Ishikawa (cell line): ENCODE data around the gene GOLGA5.

Experiments used
- CEBPB ChIP-seq: IDR thresholded peaks from 2 replicates; pipeline ENCODE4 v1.6.1; 2012
- EGR1 ChIP-seq: IDR thresholded peaks from 2 replicates; pipeline ENCODE4 v1.6.1; 2012
- RAD21 ChIP-seq: IDR thresholded peaks from 2 replicates; pipeline ENCODE4 v1.6.1; 2012; ENCODE audit warnings: low read depth
- REST ChIP-seq: IDR thresholded peaks from 2 replicates; pipeline ENCODE4 v1.6.1; 2012; ENCODE audit warnings: low read depth, mild to moderate bottlenecking
- TAF1 ChIP-seq: IDR thresholded peaks from 2 replicates; pipeline ENCODE4 v1.6.1; 2012; ENCODE audit warnings: low read depth, mild to moderate bottlenecking
- TCF12 ChIP-seq: IDR thresholded peaks from 2 replicates; pipeline ENCODE4 v1.6.1; 2012; ENCODE audit warnings: low read depth
- TEAD4 ChIP-seq: IDR thresholded peaks from 2 replicates; pipeline ENCODE4 v1.6.1; 2012
- USF1 ChIP-seq: IDR thresholded peaks from 2 replicates; pipeline ENCODE4 v1.6.1; 2012

Gene GOLGA5

GRCh38 chr14:92887157-92887556 lies 93.1 kb downstream of the GOLGA5 start:
- TF ChIP-seq REST (no peak), USF1 (no peak)

DNA sequence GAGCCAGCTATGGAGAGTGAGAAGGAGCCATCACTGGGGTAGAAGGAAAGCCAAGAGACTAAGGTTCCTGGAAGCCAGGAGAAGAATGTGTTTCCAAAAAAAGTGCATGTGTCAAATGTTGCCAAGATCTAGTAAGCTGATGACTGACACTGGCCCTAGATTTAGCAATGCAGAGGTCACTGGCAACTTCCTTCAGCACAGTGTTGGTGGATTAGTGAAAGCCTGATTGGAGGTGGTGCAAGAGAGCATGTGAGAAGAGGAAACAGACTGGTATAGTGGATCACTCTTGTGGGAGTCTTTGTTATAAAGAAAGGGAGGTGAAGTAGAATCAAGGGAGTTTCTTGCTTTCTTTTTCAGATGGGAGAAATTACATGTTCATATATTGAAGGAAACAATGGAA lies 94.8 kb downstream of the GOLGA5 start:
- no peak for TF ChIP-seq TAF1
- no peak for TF ChIP-seq TEAD4
- TF ChIP-seq RAD21: no peak
- no peak for TF ChIP-seq EGR1
- TF ChIP-seq CEBPB: no peak
- TF ChIP-seq TCF12: no peak
